ENCODE measurements around the gene AGMAT.
A peak's percentile ranks its signal among the peaks of the same experiment; 100 is the strongest.

Gene AGMAT

GRCh38 chr1:15526021-15526489 lies 58.8 kb downstream of the AGMAT start:
- Histone ChIP-seq H3K36me3 (ENCODE audit: low read length) (no peaks in the 10 kb centered on the region), H3K27ac (ENCODE audit: low read depth, low read length) (peak overlapping the region; percentile 67), H3K27me3 (ENCODE audit: low read length) (no peaks in the 10 kb centered on the region), H3K9me3 (ENCODE audit: insufficient read depth, low read length) (no peaks in the 10 kb centered on the region), H3K9ac (ENCODE audit: low read length) (peak overlapping the region; percentile 54), H3K4me3 (ENCODE audit: insufficient read depth, low read length, poor library complexity, severe bottlenecking) (peak overlapping the region; percentile 73), H4K20me1 (ENCODE audit: low read depth, low read length) (no peaks in the 10 kb centered on the region), H3K9me2 (replicated peaks; ENCODE audit: insufficient read depth, low read length) (no peaks in the 10 kb centered on the region), H2AFZ (ENCODE audit: low read depth, low read length, severe bottlenecking) (peak overlapping the region; percentile 76), H3K79me2 (ENCODE audit: insufficient read depth, low read length) (peaks cover 10% of the 10 kb centered on the region), H3K4me2 (ENCODE audit: low read depth, low read length, poor library complexity, severe bottlenecking) (peak overlapping the region; percentile 89), H3F3A (ENCODE audit: insufficient read depth) (peaks cover 12% of the 10 kb centered on the region)
- no peak for TF ChIP-seq EZH2phosphoT487 (conservative IDR thresholded peaks at IDR 0.05; ENCODE audit: low read length)
- TF ChIP-seq CTCF (IDR thresholded peaks at IDR 0.05; ENCODE audit: insufficient read depth, low read length, poor library complexity, severe bottlenecking), result no peak

- Histone ChIP-seq H3K9ac (ENCODE audit: low read length) (peak overlapping the region; percentile 54), H3K27ac (ENCODE audit: low read depth, low read length) (peak overlapping the region; percentile 67), H3K27me3 (ENCODE audit: low read length) (no peaks in the 10 kb centered on the region), H4K20me1 (ENCODE audit: low read depth, low read length) (no peaks in the 10 kb centered on the region), H3K4me2 (ENCODE audit: low read depth, low read length, poor library complexity, severe bottlenecking) (peak overlapping the region; percentile 89), H3K9me2 (replicated peaks; ENCODE audit: insufficient read depth, low read length) (no peaks in the 10 kb centered on the region), H3K9me3 (ENCODE audit: insufficient read depth, low read length) (no peaks in the 10 kb centered on the region), H3K79me2 (ENCODE audit: insufficient read depth, low read length) (peaks cover 10% of the 10 kb centered on the region), H2AFZ (ENCODE audit: low read depth, low read length, severe bottlenecking) (peak overlapping the region; percentile 76), H3F3A (ENCODE audit: insufficient read depth) (peaks cover 12% of the 10 kb centered on the region), H3K4me3 (ENCODE audit: insufficient read depth, low read length, poor library complexity, severe bottlenecking) (peak overlapping the region; percentile 73), H3K36me3 (ENCODE audit: low read length) (no peaks in the 10 kb centered on the region)
- TF ChIP-seq EZH2phosphoT487 (conservative IDR thresholded peaks at IDR 0.05; ENCODE audit: low read length), result no peak
- no peak for TF ChIP-seq CTCF (IDR thresholded peaks at IDR 0.05; ENCODE audit: insufficient read depth, low read length, poor library complexity, severe bottlenecking)
Observed at GRCh38 chr1:15525050-15526020, 59.5 kb downstream of the AGMAT start.

GRCh38 chr1:15524283-15525049 lies 60.4 kb downstream of the AGMAT start:
- Histone ChIP-seq H3K79me2 (ENCODE audit: insufficient read depth, low read length) (peaks cover 10% of the 10 kb centered on the region), H3K4me3 (ENCODE audit: insufficient read depth, low read length, poor library complexity, severe bottlenecking) (peak overlapping the region; percentile 65)

More at GRCh38 chr1:15524283-15525049, 60.4 kb downstream of the AGMAT start:
- TF ChIP-seq EZH2phosphoT487 (conservative IDR thresholded peaks at IDR 0.05; ENCODE audit: low read length) (no peak), CTCF (IDR thresholded peaks at IDR 0.05; ENCODE audit: insufficient read depth, low read length, poor library complexity, severe bottlenecking) (no peak)
- H4K20me1 ChIP-seq (ENCODE audit: low read depth, low read length), result no peaks in the 10 kb centered on the region
- no peaks in the 10 kb centered on the region for H3K9me2 ChIP-seq (replicated peaks; ENCODE audit: insufficient read depth, low read length)
- H3K27me3 ChIP-seq (ENCODE audit: low read length), result no peaks in the 10 kb centered on the region
- peak overlapping the region; percentile 59 for H3K9ac ChIP-seq (ENCODE audit: low read length)
- H3K4me2 ChIP-seq (ENCODE audit: low read depth, low read length, poor library complexity, severe bottlenecking), result peak overlapping the region; percentile 96
- peaks cover 12% of the 10 kb centered on the region for H3F3A ChIP-seq (ENCODE audit: insufficient read depth)
- H2AFZ ChIP-seq (ENCODE audit: low read depth, low read length, severe bottlenecking), result peak overlapping the region; percentile 8
- peak overlapping the region; percentile 80 for H3K27ac ChIP-seq (ENCODE audit: low read depth, low read length)
- no peaks in the 10 kb centered on the region for H3K36me3 ChIP-seq (ENCODE audit: low read length)
- no peaks in the 10 kb centered on the region for H3K9me3 ChIP-seq (ENCODE audit: insufficient read depth, low read length)

Data from SU-DHL-6 (cell line).